OCI-LY7 (cell line): ENCODE results near the gene GXYLT2.

Source experiments
- CTCF ChIP-seq: fragments of 200-600 bp; sonication (generic); conservative IDR thresholded peaks from 2 replicates; pipeline ENCODE4 v1.5.1; 2014; ENCODE audit warnings: mild to moderate bottlenecking, antibody characterized with exemption, low read length, moderate library complexity, mixed read lengths
- EZH2phosphoT487 ChIP-seq: fragments of 200-600 bp; sonication (generic); IDR thresholded peaks from 2 replicates; pipeline ENCODE4 v1.6.1; 2018; ENCODE audit warnings: low read depth, borderline replicate concordance, mild to moderate bottlenecking, mixed run types, antibody characterized with exemption, low read length, moderate library complexity, mixed read lengths

GRCh38 chr3:72862314-72863090 is 25.3 kb upstream of the GXYLT2 start:
- TF ChIP-seq CTCF: no peak
- TF ChIP-seq EZH2phosphoT487: no peak
